Activated T-helper 1 cell treated with Interleukin-2 at 50 U/mL for 16 hours (primary cell): ENCODE results near the gene IQCH.
"Not testable (repeated sequence)": the region's sequence is repeated elsewhere in the genome, so short reads cannot be mapped to it uniquely, and the experiment has no call there.

Experiments used
- DNase-seq: peaks from one replicate; pipeline ENCODE4 v3.0.0-alpha.2; 2020; ENCODE audit warnings: low read depth

Gene IQCH

DNA sequence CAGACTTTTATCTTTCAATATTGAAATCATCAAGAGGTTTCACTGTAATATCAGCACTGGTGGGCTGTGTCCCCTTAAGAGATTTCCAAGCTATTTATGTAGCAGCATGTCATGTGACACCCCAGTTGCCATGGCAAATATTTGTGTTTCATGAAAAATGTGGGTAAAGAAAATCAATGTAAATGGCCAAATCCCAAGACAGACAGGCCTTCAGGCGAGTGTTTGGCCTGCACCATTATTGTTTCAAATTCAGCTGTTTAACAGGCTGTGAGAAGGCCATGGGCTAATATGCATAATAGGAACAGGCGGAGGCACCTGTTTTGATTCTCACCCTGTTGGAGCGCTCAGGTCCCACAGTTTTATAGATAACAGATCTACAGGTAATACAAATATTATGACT is 104.2 kb downstream of the IQCH start:
- DNase-seq, result no peak

DNA sequence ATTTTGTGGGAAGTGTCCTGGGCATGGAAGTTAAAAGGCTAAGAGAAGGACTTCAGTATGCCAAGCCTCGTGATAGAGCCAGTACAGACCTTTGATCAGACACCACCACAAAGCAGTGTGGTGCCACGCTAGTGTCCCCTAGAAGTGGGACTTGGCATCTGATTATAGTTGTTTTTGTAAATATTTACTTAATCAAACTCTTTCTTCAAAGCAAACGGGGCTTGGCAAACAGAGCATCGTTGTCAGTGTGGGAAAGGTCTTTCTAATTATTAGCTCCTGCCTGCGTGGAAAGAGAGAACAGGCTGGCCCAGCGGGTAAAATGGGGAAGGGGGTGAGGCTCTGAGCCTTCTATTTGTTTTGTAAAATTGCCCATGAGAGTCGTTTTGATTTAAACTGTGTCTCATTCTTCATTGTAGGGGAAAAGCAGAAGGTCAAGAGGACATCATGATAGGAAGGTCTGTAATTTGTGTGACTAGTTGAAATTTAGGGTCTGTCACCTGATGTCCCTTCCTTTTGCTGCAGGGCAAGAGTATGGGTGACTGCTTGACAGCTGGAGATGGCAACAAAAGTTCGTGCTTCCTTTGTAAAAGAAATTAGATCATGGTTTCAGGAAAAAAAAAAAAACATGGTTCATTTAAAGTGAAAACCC is 105.0 kb downstream of the IQCH start:
- no peak for DNase-seq

DNA sequence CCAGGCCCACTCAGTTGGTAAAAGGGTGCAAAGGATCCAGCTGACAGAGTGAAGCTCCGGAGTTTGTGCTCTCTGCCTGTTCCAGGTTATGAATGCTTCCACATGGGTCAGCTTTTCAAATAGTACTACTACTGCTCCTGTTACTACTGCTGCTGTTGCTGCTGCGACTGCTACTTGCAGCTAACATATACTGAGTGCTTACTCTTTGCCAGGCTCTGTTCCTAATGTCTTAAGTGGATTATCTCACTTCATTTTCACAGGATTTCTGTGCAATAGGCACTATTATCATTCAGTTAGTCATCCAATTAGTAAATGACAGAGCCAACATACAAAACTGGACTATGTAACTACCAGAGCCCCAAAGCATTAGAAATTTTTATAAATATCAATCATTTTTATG is 106.5 kb downstream of the IQCH start:
- DNase-seq, result no peak

DNA sequence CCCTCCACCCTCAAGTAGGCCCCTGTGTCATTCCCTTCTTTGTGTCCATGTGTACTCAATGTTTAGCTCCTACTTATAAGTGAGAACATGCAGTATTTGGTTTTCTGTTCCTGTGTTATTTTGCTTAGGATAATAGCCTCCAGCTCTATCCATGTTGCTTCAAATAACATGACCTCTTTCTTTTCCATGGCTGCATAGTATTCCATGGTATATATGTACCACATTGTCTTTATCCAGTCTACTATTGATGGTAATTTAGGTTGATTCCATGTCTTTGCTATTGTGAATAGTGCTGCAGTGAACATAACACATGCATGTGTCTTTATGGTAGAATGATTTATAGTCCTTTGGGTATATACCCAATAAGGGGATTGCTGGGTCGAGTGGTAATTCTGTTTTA is 109.1 kb downstream of the IQCH start:
- not testable (repeated sequence) for DNase-seq

DNA sequence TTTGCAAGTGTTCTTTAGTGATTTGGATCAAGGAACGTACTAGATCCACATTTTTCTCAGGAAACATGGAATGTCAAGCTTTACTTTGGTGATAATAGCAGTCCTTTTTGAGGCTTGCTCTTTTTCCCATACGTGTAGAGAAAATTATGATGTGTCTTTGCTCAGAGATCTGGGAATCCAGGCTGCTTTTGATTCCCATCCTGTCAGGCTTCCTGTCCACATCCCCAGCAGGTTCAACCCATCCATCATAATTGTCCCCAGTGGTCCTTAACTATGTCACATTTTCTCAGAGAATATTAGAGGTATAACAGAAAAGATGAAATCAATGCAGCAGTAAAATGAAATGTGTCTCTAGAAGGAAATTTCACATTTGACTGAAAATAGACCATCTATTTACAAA is 111.4 kb downstream of the IQCH start:
- DNase-seq, result no peak

DNA sequence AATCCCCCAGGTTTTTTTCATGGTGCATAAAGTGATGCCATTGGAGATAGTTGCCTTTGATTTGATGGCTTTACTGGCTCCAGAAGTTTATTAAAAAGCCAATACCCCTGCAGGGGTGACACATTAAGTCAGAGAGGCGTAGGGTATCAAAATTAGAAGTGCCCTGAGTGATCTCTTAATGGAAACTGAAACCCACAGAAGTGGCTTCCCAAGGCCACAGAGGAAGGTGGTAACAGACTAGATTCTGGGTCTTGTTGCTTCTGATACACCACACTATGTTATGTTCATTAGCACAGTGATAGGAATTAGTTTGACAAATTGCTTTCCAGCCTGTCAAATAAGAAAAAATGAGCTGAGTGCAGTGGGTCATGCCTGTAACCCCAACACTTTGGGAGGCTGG is 112.3 kb downstream of the IQCH start:
- no peak for DNase-seq

DNA sequence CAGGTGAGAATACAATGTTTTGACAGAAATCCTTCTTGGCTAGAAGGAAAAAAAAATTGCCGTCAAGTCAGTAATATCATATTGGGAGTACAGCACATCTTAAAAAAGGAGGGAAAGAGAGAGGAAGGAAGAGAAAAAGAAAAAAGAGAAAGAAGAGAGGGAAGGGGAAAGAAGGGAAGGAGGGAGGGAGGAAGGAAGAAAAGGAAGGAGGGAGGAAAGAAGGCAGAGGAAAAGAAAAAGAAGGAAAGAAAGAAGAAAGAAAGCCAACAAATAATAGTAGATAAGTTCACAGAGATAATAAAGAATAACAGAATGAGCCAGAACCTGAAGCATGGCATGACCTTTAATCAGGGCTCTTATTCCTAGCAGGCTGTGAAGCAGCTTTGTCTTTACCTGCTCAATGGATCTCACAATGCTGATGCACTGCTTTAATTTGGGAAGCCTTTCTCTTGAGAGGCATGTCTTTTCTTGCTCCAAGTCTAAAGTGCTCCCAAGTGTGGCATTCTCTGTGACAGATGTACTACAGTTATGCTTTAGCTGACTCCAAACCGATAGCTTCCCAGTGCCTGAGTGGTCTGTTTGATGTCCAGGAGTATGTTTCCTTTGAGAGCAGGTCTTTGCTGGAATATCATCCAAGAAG is 114.9 kb downstream of the IQCH start:
- no peak for DNase-seq

DNA sequence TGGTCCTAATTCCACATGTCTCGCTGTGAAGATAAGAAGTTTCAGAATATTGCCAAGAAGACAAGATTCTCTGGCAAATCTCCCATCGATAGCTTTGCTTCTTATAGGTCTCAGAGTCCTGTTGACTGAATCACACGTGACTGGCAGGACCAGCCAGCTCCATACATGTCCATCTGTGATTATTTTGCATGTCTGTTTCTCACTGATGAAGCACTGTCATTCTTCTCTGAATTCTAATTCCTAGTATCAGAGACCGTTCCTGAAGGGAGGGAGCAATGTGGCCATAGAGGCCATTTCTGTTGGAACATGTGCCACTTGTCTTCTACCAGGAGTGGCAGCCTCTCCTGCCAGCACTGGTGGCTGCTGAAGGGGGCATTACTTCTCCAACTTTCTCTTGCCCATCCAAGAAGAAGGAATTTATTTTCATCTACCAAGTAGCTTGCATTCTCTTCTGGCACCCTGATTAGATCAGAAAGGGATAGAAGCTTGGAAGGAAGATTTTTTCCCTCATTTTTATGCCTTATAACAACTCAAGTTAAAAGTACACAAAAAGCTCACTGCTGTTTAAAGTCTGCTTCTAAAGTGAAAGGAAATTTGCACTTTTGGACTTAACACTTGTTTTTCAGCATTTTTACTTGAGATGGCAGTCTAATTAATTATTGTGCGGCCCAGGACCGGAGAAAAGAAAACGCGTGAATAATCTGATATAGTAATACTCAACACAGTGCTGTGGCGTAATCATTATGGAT is 115.8 kb downstream of the IQCH start:
- DNase-seq, result no peak

DNA sequence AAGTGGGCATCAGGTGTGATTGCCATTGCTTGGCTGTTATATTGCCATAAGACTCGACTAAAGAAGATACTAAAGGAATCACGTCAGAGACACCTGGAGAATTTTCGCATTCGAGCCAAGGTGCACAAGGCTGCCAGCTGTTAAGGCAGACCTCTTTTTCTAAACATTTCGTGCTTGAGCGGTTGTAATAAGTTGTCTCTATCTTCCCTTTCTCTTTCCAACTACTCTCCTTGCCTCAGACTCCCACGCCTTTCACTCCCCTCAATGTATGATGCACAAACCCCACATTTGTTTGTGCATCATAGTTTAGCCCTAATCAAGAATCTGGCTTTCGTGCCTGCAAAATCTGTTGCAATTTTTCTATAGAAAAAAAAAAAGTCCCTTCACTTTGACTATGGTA is 118.0 kb downstream of the IQCH start:
- DNase-seq, result no peak

DNA sequence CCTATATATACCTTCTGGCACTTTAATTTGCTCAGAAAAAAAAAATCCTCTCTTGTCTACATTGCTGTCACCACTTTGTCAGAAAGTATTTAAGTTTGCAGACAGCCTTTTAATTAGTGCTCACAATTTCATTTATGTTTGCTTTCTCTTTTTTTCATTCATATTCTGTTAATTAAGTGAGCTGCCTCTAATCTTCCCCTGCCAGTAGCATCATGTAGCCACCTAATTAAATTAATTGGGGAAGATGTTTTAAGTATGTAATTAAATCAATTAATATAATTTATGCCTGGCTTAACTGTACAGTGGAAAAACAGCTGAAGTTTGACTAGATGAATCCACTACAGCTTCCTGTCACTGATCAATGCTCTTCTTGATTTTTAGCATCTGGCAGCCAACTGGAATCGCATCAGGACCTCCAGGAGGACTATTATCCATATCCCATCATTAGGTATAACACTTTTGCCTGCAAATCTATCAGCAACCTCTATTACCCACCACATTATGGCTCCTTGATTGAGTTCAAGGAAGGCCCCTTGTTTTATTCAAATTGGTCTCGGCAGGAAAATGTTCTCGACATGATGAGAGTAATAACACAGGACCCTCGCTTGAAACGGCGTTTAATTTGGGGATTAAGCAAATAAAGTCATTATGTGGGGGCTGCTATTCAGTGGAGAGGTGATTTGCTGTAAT is 118.5 kb downstream of the IQCH start:
- no peak for DNase-seq

DNA sequence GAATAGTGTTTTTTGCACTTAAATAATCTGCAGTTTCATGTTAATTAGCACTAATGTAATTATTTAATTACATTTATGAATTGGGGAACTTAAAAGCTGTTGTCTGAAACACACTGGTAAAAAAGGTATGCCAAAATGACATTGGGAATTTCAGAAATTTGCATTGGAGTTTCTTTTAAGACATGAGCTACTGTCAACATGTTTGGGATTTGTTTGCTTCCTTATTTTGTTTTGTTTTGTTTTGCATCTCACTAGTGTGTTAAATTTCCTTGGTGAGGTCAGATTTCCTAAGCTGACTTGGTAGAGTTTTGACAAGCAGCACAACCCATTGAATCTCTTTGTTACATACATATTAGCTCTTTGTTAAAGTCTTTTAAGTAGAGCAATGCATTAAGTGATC is 119.4 kb downstream of the IQCH start:
- DNase-seq, result no peak

DNA sequence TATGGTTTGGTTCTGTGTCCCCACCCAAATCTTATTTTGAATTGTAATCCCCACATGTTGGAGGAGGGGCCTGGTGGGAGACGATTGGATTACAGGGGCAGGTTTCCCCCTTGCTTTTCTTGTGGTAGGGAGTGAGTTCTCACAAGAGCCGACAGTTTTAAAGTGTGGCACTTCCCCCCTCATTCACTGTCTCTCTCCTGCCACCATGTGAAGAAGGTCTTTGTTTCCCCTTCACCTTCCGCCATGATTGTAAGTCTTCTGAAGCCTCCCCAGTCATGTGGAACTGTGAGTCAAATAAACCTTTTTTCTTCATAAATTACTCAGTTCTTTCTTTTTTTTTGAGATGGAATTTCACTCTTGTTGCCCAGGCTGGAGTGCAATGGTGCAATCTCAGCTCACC is 124.9 kb downstream of the IQCH start:
- DNase-seq, result no peak

DNA sequence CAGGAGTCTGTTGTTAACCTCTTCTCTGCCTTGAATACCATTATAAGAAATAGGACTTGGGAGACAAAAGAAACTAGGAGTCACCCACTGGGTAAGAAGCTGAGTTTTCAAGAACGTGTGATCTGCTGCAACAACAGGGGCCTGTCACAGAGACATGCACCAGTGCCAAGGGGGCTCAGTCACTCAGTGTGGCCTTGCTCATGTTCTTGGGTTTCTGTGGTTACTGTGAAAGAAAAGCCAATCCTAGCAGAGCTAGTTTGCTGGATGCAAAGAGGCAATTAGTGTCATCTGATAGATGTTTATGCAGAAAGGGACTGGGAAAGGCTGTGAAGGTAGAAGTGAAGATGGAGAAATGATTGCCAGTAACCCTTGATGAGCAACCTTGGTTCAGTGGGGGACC is 126.3 kb downstream of the IQCH start:
- DNase-seq, result no peak

DNA sequence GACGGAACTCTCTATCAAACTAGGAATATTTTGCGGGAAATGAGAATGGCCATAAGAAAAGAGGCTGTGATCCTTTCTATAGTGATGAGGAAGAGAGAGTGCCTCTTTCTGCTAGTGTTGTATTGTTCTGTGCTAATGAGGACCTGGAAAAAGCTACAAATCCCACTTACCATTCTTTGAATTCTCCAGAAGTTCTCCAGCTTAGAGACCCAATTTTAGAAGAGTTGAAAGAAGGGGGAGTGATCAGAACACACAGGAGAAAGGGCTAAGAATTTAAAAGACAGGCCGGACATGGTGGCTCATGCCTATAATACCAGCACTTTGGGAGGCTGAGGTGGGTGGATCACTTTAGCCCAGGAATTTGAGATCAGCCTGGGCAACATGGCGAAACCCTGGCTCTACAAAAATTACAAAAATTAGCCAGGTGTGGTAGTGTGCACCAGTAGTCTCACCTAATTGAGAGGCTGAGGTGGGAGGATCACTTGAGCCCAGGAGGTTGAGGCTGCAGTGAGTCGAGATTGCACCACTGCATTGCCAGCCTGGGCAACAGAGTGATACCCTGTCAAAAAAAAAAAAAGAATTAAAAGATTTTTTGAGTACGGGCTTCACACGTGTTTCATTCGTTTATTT is 126.9 kb downstream of the IQCH start:
- no peak for DNase-seq

DNA sequence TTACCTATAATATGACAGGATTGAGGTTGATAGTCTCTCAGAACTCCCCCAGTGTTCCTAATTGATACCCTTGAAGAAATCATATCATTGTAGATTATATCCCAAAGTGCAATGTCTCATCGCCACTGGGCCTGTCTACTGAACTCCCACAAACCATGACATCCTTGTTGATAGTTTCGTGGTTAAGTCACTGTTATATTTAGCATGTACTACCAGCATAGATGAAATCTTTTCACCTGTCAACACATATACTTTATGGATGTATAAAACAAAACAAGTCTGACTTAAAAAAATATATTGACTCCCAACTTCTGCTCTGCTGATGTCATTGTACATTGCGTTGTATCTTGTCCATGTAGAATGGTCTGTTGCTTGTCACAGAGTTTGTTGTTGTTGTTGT is 128.1 kb downstream of the IQCH start:
- no peak for DNase-seq

DNA sequence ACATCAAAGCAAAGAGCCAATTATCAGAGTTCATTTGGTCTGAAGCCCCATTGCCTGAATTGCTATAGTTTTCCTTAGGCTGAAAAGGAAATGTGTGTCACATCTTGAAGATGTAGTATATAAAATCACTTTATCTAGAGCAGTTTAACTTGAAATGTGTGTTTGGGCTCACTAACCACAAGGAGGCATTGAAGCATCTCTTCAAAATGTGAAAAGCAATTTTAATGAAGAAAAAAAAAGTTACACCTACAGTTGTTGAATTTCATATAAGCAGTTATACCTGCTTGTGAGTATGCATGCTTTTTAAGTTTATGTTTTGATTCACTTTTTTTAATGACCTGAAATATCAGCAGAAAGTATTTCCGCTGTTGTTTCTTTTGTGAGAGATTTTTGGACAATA is 129.3 kb downstream of the IQCH start:
- DNase-seq, result no peak

DNA sequence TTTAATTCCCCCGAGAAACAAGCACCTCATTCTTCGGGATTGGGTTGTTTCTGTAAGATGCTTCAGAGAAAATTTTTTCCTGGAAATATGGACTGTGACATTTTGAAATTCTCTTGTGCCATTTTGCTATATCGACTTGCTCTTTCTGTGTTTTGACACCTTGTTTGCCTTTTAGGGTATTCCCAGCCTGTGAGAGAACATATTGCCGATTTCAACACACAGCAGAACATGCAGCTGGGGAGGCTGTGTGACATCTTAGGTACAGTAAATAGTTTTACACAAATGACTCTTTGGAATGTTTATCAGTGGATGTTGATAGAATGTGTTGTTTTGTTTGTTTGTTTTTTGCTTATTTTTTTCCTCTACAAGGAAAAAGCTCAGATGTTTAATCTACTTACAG is 130.2 kb downstream of the IQCH start:
- DNase-seq, result no peak

DNA sequence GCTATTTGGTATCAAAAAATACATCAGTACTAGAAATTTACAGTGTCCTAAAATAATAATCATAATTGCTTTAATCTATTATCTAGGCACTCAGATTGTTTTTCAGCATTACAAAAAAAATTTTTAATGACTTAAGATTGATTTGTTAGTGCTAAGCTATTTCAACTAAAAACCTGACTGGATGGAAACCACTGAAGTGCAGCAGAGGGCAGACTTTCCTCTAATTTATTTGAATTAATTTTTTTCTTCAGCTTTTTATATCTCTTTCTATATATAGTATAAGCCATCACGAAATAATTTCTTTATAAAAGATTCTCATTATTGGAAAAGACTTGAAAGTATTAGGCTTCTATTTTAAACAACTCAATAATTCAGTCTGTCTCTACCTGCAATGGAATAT is 131.4 kb downstream of the IQCH start:
- DNase-seq, result no peak

DNA sequence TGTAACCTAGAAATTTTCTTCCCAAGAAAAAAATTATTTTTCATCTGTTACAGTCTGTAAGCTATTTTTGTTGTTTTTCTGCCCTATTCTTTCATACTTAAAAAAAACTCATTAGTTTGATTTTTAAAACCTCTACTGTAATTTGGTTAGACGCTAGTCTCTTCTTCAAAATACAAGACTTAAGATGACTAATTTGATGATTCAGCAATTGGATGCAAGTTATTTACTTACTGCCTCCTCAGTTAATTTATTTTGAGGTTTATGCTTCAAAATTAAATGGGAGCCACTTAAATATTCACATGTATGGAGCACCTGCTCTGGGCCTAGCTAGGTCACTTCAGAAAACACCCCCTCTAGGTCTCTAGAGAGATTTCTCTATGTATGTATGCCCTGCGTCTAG is 132.4 kb downstream of the IQCH start:
- no peak for DNase-seq

DNA sequence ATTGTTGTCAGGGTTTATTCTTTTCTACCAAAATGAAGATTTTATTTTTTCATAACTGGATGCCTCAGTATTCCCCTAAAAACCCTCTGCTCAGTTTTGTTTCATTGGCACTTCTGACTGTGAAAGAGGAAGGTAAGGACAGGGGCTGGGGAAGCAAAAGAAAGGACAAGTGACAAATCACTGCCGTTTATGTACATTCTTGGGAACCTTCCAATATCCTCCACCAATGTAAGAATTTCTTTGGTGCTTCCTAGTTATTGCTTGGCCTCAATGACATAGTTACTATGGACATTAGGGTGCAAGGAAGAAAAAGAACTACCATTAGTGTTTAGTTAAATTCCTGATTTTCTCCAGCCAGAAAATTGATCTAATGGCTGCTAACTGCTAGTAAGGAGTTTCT is 135.4 kb downstream of the IQCH start:
- DNase-seq, result no peak

DNA sequence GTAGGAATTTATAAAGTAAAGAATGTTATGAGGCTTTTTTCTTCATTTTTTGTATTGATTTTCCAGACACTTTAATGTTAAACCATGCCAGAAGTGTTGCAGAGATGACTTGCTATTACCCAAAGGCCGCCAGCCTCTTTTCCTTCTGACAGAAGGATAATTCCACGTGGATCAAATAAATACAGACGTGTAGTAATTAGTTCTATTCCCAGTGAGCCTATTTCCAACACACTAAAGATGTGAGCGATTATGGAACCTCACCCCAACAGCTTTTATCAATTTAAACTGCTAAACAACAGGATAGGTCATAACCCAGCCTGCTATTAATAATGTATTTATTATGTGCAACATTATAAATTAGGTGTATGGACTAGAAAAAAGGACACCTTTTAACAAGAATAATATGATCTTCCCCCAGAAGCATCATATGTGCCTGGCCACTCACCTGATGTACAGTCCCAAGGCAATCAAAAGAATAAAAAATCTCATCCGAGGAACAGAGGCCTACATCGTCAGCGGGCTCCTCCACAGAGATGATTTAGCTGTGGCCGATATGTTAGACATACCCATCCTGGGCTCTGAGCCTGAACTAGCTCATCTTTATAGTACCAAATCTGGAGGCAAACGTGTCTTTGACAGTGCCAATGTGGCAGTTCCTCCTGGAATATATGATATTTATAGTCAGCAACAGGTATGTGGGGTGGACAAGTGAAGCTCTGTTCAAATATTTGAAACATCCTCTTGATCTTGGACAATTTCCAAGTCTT is 140.5 kb downstream of the IQCH start:
- no peak for DNase-seq

DNA sequence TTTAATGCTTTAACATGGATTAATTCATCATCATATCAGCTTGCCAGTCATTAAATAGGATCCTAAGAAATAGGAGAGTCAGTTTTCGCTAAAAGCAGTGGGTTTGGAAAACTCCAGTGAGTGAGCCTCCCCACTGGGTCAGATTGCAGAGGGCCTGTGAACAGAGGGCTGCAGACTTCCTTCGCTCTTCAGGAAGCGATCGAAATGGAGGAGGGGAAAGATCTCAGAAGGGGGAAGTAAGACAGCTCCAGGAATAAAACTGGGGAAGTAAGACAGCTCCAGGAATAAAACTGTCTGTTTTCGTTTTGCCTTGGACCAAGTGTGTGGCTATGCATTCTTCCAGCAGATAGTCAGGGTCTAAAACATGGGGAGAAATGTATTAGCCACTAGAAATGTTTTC is 141.5 kb downstream of the IQCH start:
- no peak for DNase-seq
